Activated T-cell treated with anti-CD3 and anti-CD28 coated beads for 24 hours (primary cell): ENCODE results near the gene PDZD4.

Experiments
- DNase-seq: peaks from one replicate; pipeline ENCODE4 v3.0.0-alpha.2; 2020; ENCODE audit warnings: low read depth

PDZD4 gene

GRCh38 chrX:153829799-153830639, at the start of gene PDZD4:
Gene PDZD4 (minus strand): TSS chrX:153830544. CDS start chrX:153830298, 246 bp downstream.
- DNase-seq: no peak

- no peak for DNase-seq
Observed at GRCh38 chrX:153879741-153880439, 49.5 kb upstream of the PDZD4 start.

- DNase-seq: no peak
Observed at GRCh38 chrX:153878969-153879653, 48.8 kb upstream of the PDZD4 start.

- DNase-seq: no peak
Observed at GRCh38 chrX:153878345-153878744, 48.0 kb upstream of the PDZD4 start.

- DNase-seq: no peak
Observed at GRCh38 chrX:153877571-153878261, 47.4 kb upstream of the PDZD4 start.

GRCh38 chrX:153876112-153876491, 45.8 kb upstream of the PDZD4 start:
- no peak for DNase-seq

GRCh38 chrX:153875391-153876111, 45.2 kb upstream of the PDZD4 start:
- peak; percentile 44 for DNase-seq

GRCh38 chrX:153874366-153875125, 44.2 kb upstream of the PDZD4 start:
- no peak for DNase-seq

- no peak for DNase-seq
Observed at GRCh38 chrX:153874085-153874365, 43.7 kb upstream of the PDZD4 start.

GRCh38 chrX:153873282-153874084, 43.1 kb upstream of the PDZD4 start:
- DNase-seq: no peak

GRCh38 chrX:153871946-153872878, 41.9 kb upstream of the PDZD4 start:
- DNase-seq: no peak

GRCh38 chrX:153871451-153871850, 41.1 kb upstream of the PDZD4 start:
- no peak for DNase-seq

GRCh38 chrX:153870791-153871360, 40.5 kb upstream of the PDZD4 start:
- no peak for DNase-seq

- no peak for DNase-seq
Observed at GRCh38 chrX:153870288-153870690, 39.9 kb upstream of the PDZD4 start.

GRCh38 chrX:153869473-153870287, 39.3 kb upstream of the PDZD4 start:
- DNase-seq: no peak

- DNase-seq: no peak
Observed at GRCh38 chrX:153868576-153869472, 38.5 kb upstream of the PDZD4 start.

GRCh38 chrX:153867671-153868070, 37.3 kb upstream of the PDZD4 start:
- no peak for DNase-seq
